OCI-LY1 (cell line): ENCODE measurements around the gene RHBDD3.
A peak's percentile ranks its signal among the peaks of the same experiment; 100 is the strongest.

Source experiments
- H2AFZ ChIP-seq: fragments of 200-600 bp; sonication (generic), shearing (Covaris generic); 2 replicates; pipeline ENCODE4 v1.6.0; 2014; ENCODE audit warnings: antibody characterized with exemption, mild to moderate bottlenecking, low read length
- H3F3A ChIP-seq: fragments of 200-600 bp; sonication (generic), shearing (Covaris generic); 2 replicates; pipeline ENCODE4 v1.6.0; 2014; ENCODE audit warnings: mild to moderate bottlenecking, antibody characterized with exemption, low read length, moderate library complexity; ENCODE audit not compliant: insufficient read depth
- H3K27ac ChIP-seq: fragments of 200-600 bp; sonication (generic); 2 replicates; pipeline ENCODE4 v1.5.1; 2014; ENCODE audit warnings: low read length, mixed run types, mild to moderate bottlenecking, low read depth; ENCODE audit not compliant: poor library complexity, severe bottlenecking
- H3K27me3 ChIP-seq: fragments of 200-600 bp; sonication (generic); 2 replicates; pipeline ENCODE4 v1.6.0; 2014; ENCODE audit warnings: antibody characterized with exemption, mild to moderate bottlenecking, low read length, moderate library complexity; ENCODE audit not compliant: insufficient read depth
- H3K36me3 ChIP-seq: fragments of 200-600 bp; sonication (generic); 2 replicates; pipeline ENCODE4 v1.6.1; 2014; ENCODE audit warnings: mild to moderate bottlenecking, antibody characterized with exemption, low read length, moderate library complexity, mixed read lengths; ENCODE audit not compliant: insufficient read depth
- H3K4me1 ChIP-seq: fragments of 200-600 bp; sonication (generic); 2 replicates; pipeline ENCODE4 v1.5.1; 2014; ENCODE audit warnings: mild to moderate bottlenecking, low read length, moderate library complexity; ENCODE audit not compliant: insufficient read depth, severe bottlenecking
- H3K4me2 ChIP-seq: fragments of 200-600 bp; sonication (generic), shearing (Covaris generic); 2 replicates; pipeline ENCODE4 v1.6.1; 2014; ENCODE audit warnings: low read length
- H3K4me3 ChIP-seq: fragments of 200-600 bp; sonication (generic); 2 replicates; pipeline ENCODE4 v1.5.1; 2014; ENCODE audit warnings: low read length, low read depth, mild to moderate bottlenecking, mixed read lengths; ENCODE audit not compliant: poor library complexity, severe bottlenecking
- H3K79me2 ChIP-seq: fragments of 200-600 bp; shearing (Covaris generic); 2 replicates; pipeline ENCODE4 v1.6.1; 2016; ENCODE audit warnings: mixed run types, low read length, mixed read lengths; ENCODE audit not compliant: insufficient read depth
- H3K9ac ChIP-seq: fragments of 200-600 bp; sonication (generic), shearing (Covaris generic); 2 replicates; pipeline ENCODE4 v1.6.1; 2014; ENCODE audit warnings: mild to moderate bottlenecking, low read length, mixed read lengths
- H3K9me2 ChIP-seq: fragments of 200-600 bp; sonication (generic), shearing (Covaris generic); 2 replicates; pipeline ENCODE4 v1.6.1; 2014; ENCODE audit warnings: low read depth, mild to moderate bottlenecking, low read length, mixed read lengths
- H3K9me3 ChIP-seq: fragments of 200-600 bp; shearing (Covaris generic); 2 replicates; pipeline ENCODE4 v1.6.1; 2014; ENCODE audit warnings: low read length, mixed read lengths
- H4K20me1 ChIP-seq: fragments of 200-600 bp; sonication (generic), shearing (Covaris generic); 2 replicates; pipeline ENCODE4 v1.6.0; 2016; ENCODE audit warnings: mild to moderate bottlenecking, low read length; ENCODE audit not compliant: insufficient read depth
- CTCF ChIP-seq: fragments of 200-600 bp; sonication (generic), shearing (Covaris generic); IDR thresholded peaks from 2 replicates; pipeline ENCODE4 v1.5.1; 2017; ENCODE audit warnings: mild to moderate bottlenecking, antibody characterized with exemption, low read length, moderate library complexity, mixed read lengths
- EZH2 ChIP-seq: fragments of 200-600 bp; sonication (generic), shearing (Covaris generic); IDR thresholded peaks from 2 replicates; pipeline ENCODE4 v1.8.0; 2017; ENCODE audit warnings: borderline replicate concordance, mixed run types, mild to moderate bottlenecking, antibody characterized with exemption, low read length, moderate library complexity, mixed read lengths

RHBDD3 gene

DNA sequence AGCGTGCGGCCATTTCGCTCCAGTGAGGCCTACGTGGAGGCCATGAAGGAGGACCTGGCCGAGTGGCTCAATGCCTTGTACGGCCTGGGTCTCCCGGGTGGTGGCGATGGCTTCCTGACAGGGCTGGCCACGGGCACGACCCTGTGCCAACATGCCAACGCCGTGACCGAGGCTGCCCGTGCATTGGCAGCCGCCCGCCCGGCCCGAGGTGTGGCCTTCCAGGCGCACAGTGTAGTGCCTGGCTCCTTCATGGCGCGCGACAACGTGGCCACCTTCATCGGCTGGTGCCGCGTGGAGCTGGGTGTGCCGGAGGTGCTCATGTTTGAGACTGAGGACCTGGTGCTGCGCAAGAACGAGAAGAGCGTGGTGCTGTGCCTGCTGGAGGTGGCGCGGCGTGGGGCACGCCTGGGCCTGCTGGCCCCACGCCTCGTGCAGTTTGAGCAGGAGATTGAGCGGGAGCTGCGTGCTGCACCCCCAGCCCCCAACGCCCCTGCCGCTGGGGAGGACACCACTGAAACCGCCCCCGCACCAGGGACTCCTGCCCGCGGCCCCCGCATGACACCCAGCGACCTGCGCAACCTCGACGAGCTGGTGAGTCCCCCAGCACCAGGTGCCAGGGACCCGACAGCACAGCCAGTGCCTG lies 40.5 kb upstream of the RHBDD3 start:
- H3K9me3 ChIP-seq = no peaks in the 10 kb centered on the region
- H3K27ac ChIP-seq = no peak overlapping the region
- no peaks in the 10 kb centered on the region for H3K9me2 ChIP-seq
- peaks cover 8% of the 10 kb centered on the region for H3K4me1 ChIP-seq
- H3K27me3 ChIP-seq = peaks cover 8% of the 10 kb centered on the region; the same call in 1 of the 2 replicates
- no peaks in the 10 kb centered on the region for H3K36me3 ChIP-seq
- no peak overlapping the region for H3K9ac ChIP-seq
- no peak overlapping the region for H3K4me3 ChIP-seq
- no peak overlapping the region for H3K4me2 ChIP-seq
- no peaks in the 10 kb centered on the region for H3K79me2 ChIP-seq
- H2AFZ ChIP-seq = no peak overlapping the region
- H3F3A ChIP-seq = no peaks in the 10 kb centered on the region
- H4K20me1 ChIP-seq = no peaks in the 10 kb centered on the region
- no peak for TF ChIP-seq EZH2
- TF ChIP-seq CTCF = no peak

- Histone ChIP-seq H3K27me3 (peaks cover 8% of the 10 kb centered on the region; the same call in 1 of the 2 replicates), H3F3A (no peaks in the 10 kb centered on the region), H3K9me2 (no peaks in the 10 kb centered on the region), H4K20me1 (no peaks in the 10 kb centered on the region), H3K9me3 (no peaks in the 10 kb centered on the region), H3K4me2 (no peak overlapping the region), H3K9ac (no peak overlapping the region), H3K4me1 (peaks cover 8% of the 10 kb centered on the region), H3K36me3 (no peaks in the 10 kb centered on the region), H2AFZ (no peak overlapping the region), H3K79me2 (no peaks in the 10 kb centered on the region), H3K27ac (no peak overlapping the region), H3K4me3 (no peak overlapping the region)
- no peak for TF ChIP-seq CTCF
- TF ChIP-seq EZH2 = no peak
These were observed 39.9 kb upstream of the RHBDD3 start for GRCh38 chr22:29307596-29308147.

DNA sequence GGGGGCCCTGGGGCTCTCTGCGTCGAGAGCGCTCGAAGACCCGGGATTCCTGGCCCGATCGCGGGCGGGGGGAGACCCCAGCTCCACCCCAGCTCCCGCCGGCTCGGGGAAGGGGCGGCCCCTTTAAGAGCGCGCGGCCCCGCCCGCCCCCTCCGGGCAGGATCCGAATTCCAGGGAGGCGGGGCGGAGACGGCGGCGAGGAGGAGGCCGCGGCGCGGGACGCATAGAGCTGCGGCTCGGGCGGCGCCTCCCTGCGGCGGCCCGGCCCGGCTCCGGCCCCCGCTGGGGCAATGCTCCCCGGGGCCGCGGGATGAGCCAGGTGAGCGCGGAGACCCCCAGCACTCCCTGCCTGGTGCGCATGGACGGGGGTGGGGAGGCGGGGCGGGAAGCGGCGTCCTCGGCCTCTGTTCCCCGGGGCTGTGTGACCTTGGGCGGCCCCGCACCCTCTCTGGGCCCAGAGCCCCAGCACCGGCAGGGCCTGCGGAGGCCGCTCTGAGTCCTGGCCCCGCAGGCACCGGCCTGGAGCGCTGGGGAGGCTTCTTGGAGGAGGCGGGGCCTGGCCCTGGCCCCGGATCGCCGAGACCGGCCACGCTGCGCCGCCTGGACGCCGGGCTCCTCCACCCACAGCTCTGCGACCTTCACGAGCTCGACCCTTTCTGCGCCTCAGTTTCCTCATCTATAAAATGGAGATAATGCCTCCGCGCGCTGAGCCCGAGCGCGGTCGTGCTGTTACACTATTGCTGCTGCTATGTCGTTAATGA lies 39.2 kb upstream of the RHBDD3 start:
- no peaks in the 10 kb centered on the region for H3F3A ChIP-seq
- H3K27me3 ChIP-seq = peaks cover 8% of the 10 kb centered on the region; the same call in 1 of the 2 replicates
- no peaks in the 10 kb centered on the region for H3K9me3 ChIP-seq
- H3K36me3 ChIP-seq = no peaks in the 10 kb centered on the region
- H4K20me1 ChIP-seq = no peaks in the 10 kb centered on the region
- TF ChIP-seq CTCF (no peak), EZH2 (no peak)
- no peaks in the 10 kb centered on the region for H3K9me2 ChIP-seq
- peak overlapping the region; percentile 50 for H3K4me2 ChIP-seq
- H2AFZ ChIP-seq = no peak overlapping the region
- peak overlapping the region; percentile 16 for H3K4me3 ChIP-seq
- H3K9ac ChIP-seq = no peak overlapping the region
- peaks cover 8% of the 10 kb centered on the region for H3K4me1 ChIP-seq
- H3K79me2 ChIP-seq = no peaks in the 10 kb centered on the region
- H3K27ac ChIP-seq = no peak overlapping the region
